Neural progenitor cell (in vitro differentiated cells): ENCODE results near the gene FOSB.

Experiments
- CTCF ChIP-seq: fragments of 200-600 bp; sonication (generic); IDR thresholded peaks from 2 replicates; pipeline ENCODE4 v1.5.1; 2017; ENCODE audit warnings: antibody characterized with exemption, mild to moderate bottlenecking
- EZH2 ChIP-seq: fragments of 200-600 bp; sonication (generic); IDR thresholded peaks from 2 replicates; pipeline ENCODE4 v1.6.1; 2017; ENCODE audit warnings: antibody characterized with exemption, mild to moderate bottlenecking, moderate library complexity
- EZH2phosphoT487 ChIP-seq: fragments of 200-600 bp; sonication (generic); IDR thresholded peaks from 2 replicates; pipeline ENCODE4 v1.6.1; 2017; ENCODE audit warnings: antibody characterized with exemption

- TF ChIP-seq CTCF (no peak), EZH2phosphoT487 (no peak), EZH2 (no peak)
These were observed 48.4 kb upstream of the FOSB start for GRCh38 chr19:45419396-45419795.
